HFFc6 (cell line): ENCODE results near the gene CDC7. TPM values are rescaled to one million over a fixed set of nuclear protein-coding genes. Genes with fewer than 3 reads are reported as not detected.

Source experiments
- DNase-seq: peaks from one replicate; pipeline ENCODE4 v3.0.0-alpha.2; 2018
- H3K27ac Mint-ChIP-seq: 2 replicates; pipeline ENCODE4 v1.8.0; 2020; ENCODE audit warnings: mild to moderate bottlenecking, mixed read lengths
- H3K27me3 Mint-ChIP-seq: 2 replicates; pipeline ENCODE4 v1.8.0; 2021; ENCODE audit warnings: mild to moderate bottlenecking, moderate library complexity, mixed read lengths; ENCODE audit not compliant: insufficient read depth
- H3K36me3 Mint-ChIP-seq: 2 replicates; pipeline ENCODE4 v1.8.0; 2021; ENCODE audit warnings: low read depth, mixed read lengths
- H3K4me1 Mint-ChIP-seq: 2 replicates; pipeline ENCODE4 v1.8.0; 2020; ENCODE audit warnings: low read depth, mixed read lengths
- H3K4me3 Mint-ChIP-seq: 2 replicates; pipeline ENCODE4 v1.8.0; 2020; ENCODE audit warnings: mild to moderate bottlenecking, moderate library complexity, mixed read lengths
- H3K9me3 Mint-ChIP-seq: 2 replicates; pipeline ENCODE4 v1.8.0; 2020; ENCODE audit warnings: mild to moderate bottlenecking, mixed read lengths
- total RNA-seq, 6 experiments: library from RNA; stranded (reverse); fragmentation: NEBNext Ultra II Directional; extraction: Animal tissue kit (Norgen Biotek cat#: 25700); gene quantifications; 2 replicates in 1 of 6; 3 replicates in 5 of 6; pipeline ENCODE4 v1.2.3, GENCODE V29; 2021
- TF ChIP-seq, protein P1 (sequence below): fragments of 200-600 bp; sonication (generic); IDR thresholded peaks from 2 replicates; pipeline ENCODE4 v1.5.0; 2021; ENCODE audit warnings: antibody characterized with exemption, mild to moderate bottlenecking

CDC7 gene
- total RNA-seq, 6 experiments from 2014 or later, result 3.6 to 8.7 (median 7.5) TPM

DNA sequence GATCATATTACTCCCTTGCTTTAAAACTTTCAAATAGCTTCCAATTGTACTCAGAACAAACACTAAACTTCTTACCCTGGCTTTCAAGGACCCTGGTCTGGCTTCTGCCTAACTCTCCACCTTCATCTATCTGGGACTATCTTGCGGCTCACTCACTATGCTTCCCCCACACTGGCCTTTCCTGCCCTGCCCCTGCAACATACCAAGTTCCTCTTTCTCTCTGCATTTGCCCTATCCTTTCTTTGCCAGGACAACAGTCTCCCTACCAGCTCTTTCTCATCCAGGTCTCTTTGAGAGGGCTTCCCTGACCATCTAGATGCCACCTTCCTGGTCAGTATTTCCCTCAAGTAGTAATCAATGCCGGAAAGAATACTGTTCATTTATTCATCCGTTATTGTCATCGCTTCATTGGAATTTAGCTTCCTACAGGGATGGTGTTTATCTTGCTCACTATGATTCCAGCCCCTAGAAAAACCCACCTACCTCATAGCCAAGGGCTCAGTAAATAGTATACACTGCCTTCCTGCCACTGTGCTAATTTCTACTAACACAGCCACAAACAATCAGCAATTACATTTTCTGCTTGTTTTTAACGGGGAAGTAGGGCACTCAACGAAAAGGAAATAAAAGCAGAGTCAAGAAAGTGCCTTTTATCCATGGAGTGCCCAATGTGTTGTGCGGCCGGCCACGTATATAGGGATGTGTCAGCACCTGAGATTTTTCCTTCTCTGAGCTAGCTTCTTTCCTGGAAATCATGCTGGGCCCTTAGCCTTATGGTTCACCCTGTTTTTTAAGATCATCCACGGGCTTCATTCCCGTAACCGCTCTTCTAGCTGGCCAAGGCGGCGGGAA lies 521 bp upstream of the CDC7 start:
- H3K27ac Mint-ChIP-seq, result no peak overlapping the region
- DNase-seq, result no peak
- no peaks in the 10 kb centered on the region; the same call in 1 of the 2 replicates for H3K27me3 Mint-ChIP-seq
- H3K36me3 Mint-ChIP-seq, result no peaks in the 10 kb centered on the region; the same call in 1 of the 2 replicates
- H3K9me3 Mint-ChIP-seq, result no peaks in the 10 kb centered on the region
- peaks cover 27% of the 10 kb centered on the region for H3K4me1 Mint-ChIP-seq
- H3K4me3 Mint-ChIP-seq, result no peak overlapping the region
- TF ChIP-seq, protein P1, sequence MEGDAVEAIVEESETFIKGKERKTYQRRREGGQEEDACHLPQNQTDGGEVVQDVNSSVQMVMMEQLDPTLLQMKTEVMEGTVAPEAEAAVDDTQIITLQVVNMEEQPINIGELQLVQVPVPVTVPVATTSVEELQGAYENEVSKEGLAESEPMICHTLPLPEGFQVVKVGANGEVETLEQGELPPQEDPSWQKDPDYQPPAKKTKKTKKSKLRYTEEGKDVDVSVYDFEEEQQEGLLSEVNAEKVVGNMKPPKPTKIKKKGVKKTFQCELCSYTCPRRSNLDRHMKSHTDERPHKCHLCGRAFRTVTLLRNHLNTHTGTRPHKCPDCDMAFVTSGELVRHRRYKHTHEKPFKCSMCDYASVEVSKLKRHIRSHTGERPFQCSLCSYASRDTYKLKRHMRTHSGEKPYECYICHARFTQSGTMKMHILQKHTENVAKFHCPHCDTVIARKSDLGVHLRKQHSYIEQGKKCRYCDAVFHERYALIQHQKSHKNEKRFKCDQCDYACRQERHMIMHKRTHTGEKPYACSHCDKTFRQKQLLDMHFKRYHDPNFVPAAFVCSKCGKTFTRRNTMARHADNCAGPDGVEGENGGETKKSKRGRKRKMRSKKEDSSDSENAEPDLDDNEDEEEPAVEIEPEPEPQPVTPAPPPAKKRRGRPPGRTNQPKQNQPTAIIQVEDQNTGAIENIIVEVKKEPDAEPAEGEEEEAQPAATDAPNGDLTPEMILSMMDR, result no peak

DNA sequence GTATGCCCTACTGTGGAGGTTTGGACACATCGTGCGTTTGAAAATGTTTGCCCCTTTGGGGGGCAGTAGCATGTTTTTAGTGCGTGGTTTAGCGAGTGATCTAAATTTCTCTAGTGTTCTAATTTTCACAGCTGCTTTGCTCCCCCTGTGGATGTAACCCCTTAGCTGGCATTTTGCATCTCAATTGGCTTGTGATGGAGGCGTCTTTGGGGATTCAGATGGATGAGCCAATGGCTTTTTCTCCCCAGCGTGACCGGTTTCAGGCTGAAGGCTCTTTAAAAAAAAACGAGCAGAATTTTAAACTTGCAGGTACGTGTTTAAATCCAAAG lies 836 bp downstream of the CDC7 start:
- no peaks in the 10 kb centered on the region; the same call in 1 of the 2 replicates for H3K36me3 Mint-ChIP-seq
- no peak for DNase-seq
- peaks cover 38% of the 10 kb centered on the region for H3K4me1 Mint-ChIP-seq
- H3K27ac Mint-ChIP-seq, result no peak overlapping the region
- no peaks in the 10 kb centered on the region for H3K9me3 Mint-ChIP-seq
- H3K27me3 Mint-ChIP-seq, result no peaks in the 10 kb centered on the region; the same call in 1 of the 2 replicates
- TF ChIP-seq, protein P1, result peak; percentile 53
- no peak overlapping the region for H3K4me3 Mint-ChIP-seq

DNA sequence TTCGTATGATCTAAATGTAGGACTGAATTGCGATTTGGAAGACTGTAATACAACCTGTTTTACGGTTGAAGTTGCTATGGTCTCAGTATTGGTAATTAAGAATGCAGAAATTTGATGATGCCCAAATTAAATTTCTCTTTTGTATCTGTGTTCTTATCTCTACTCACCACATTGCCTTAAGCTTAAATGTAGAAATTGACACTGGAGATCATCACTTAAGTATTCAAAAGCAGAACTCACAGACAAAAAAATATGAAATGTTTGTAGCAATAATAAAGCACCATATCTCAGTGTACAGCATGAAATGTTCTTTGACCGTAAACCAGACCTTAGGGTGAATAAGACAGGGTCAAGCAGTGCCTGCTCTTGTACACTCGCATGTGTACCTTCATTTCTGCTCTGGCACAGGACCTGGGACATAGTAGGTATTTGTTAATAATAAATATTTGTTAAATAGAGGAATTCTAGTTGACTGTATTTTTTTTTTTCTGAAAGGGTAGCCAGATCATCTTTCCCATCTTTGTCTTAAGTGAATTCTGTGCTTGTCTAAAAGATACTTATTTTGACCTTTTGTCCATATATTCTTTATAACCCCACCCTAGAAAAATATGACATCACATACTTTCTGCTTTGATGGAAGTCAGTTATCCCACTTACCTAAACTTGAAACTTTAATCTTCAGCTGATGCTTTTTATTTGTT lies 1.5 kb downstream of the CDC7 start:
- Mint-ChIP-seq H3K4me1 (peaks cover 38% of the 10 kb centered on the region), H3K4me3 (no peak overlapping the region), H3K36me3 (no peaks in the 10 kb centered on the region; the same call in 1 of the 2 replicates), H3K9me3 (no peaks in the 10 kb centered on the region), H3K27me3 (no peaks in the 10 kb centered on the region; the same call in 1 of the 2 replicates), H3K27ac (no peak overlapping the region; the same call in 1 of the 2 replicates)
- DNase-seq, result no peak
- TF ChIP-seq, protein P1, result no peak

DNA sequence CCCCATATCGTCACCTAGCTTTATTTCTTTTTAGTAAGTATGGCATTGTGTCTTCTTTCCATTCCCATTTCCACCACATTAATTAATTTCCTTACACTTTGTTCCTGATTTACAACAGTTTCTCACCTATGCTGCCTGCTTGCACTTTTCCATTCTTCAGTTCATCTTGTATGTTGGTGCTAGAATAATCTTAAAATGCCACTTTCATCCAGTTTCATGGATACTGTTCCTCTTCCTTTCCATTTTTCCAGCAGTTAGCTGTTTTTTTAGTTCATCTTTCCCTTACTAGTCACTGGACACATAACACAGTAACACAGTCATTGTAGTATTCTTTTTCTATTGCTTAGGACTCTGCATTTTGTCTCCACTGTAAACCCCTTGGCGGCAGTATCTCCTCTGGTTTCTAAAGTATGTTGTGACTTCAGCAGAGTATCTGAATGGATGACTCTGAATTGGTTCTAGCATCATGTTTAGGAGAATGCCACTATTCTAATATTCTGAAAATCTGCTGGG lies 2.1 kb downstream of the CDC7 start:
- TF ChIP-seq, protein P1, result no peak
- no peaks in the 10 kb centered on the region for H3K9me3 Mint-ChIP-seq
- no peak for DNase-seq
- no peaks in the 10 kb centered on the region; the same call in 1 of the 2 replicates for H3K27me3 Mint-ChIP-seq
- peaks cover 38% of the 10 kb centered on the region for H3K4me1 Mint-ChIP-seq
- no peak overlapping the region for H3K4me3 Mint-ChIP-seq
- H3K36me3 Mint-ChIP-seq, result no peaks in the 10 kb centered on the region; the same call in 1 of the 2 replicates
- H3K27ac Mint-ChIP-seq, result no peak overlapping the region; the same call in 1 of the 2 replicates

DNA sequence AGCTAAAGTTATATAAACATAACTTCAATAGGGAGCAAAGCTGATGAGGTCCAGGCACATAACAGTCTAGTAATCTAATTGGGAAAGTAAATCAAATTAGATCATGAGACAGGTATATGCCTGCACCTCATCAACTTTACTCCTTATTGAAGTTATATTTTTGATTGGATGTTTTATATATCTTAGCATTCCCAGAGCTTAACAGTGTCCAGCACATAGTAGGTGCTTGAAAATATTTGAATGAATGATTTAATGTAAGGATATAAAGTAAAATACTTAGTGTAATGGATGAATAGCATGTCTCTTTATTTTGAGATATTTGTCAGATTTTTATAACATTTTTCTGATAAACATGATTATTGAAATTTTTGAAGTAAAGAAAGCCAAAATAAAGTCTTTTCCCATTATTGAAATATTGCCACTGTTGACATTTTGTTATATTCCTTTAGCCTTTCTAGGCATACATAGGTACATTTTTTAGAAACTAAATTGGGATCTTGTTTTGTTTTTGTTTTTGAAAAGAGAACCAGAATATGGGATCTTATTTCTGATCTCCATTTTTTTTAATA lies 2.8 kb downstream of the CDC7 start:
- no peaks in the 10 kb centered on the region for H3K9me3 Mint-ChIP-seq
- H3K4me1 Mint-ChIP-seq, result peaks cover 38% of the 10 kb centered on the region
- no peak for DNase-seq
- H3K27ac Mint-ChIP-seq, result no peak overlapping the region
- H3K36me3 Mint-ChIP-seq, result no peaks in the 10 kb centered on the region; the same call in 1 of the 2 replicates
- no peak overlapping the region for H3K4me3 Mint-ChIP-seq
- no peaks in the 10 kb centered on the region; the same call in 1 of the 2 replicates for H3K27me3 Mint-ChIP-seq
- TF ChIP-seq, protein P1, result no peak
